Parathyroid adenoma (tissue), 2 donors: ENCODE measurements around the gene C8G.

Experiments used
- H2AFZ ChIP-seq: fragments of 300-600 bp; sonication (generic); one replicate; pipeline ENCODE4 v1.7.0; 2017; ENCODE audit warnings: antibody characterized with exemption, mild to moderate bottlenecking
- H3K27ac ChIP-seq: fragments of 300-600 bp; sonication (generic); one replicate; pipeline ENCODE4 v1.7.0; 2017
- H3K27me3 ChIP-seq: fragments of 300-600 bp; sonication (generic); one replicate; pipeline ENCODE4 v1.7.0; 2017; ENCODE audit warnings: low read length; ENCODE audit not compliant: control insufficient read depth, insufficient read depth
- H3K36me3 ChIP-seq: fragments of 300-600 bp; sonication (generic); one replicate; pipeline ENCODE4 v1.7.0; 2017; ENCODE audit warnings: low read length; ENCODE audit not compliant: control insufficient read depth, insufficient read depth
- H3K4me1 ChIP-seq: fragments of 300-600 bp; sonication (generic); one replicate; pipeline ENCODE4 v1.7.0; 2017; ENCODE audit warnings: control low read depth
- H3K4me2 ChIP-seq: fragments of 300-600 bp; sonication (generic); one replicate; pipeline ENCODE4 v1.7.0; 2017; ENCODE audit warnings: low read length
- H3K4me3 ChIP-seq: fragments of 300-600 bp; sonication (generic); one replicate; pipeline ENCODE4 v1.7.0; 2017; ENCODE audit warnings: low read depth, low read length
- H3K79me2 ChIP-seq: fragments of 300-600 bp; sonication (generic); one replicate; pipeline ENCODE4 v1.7.0; 2017; ENCODE audit warnings: control low read depth
- H3K9ac ChIP-seq: fragments of 300-600 bp; sonication (generic); one replicate; pipeline ENCODE4 v1.7.0; 2017; ENCODE audit warnings: mild to moderate bottlenecking
- H3K9me3 ChIP-seq: fragments of 300-600 bp; sonication (generic); one replicate; pipeline ENCODE4 v1.7.0; 2017; ENCODE audit warnings: low read length; ENCODE audit not compliant: control insufficient read depth
- TF ChIP-seq, protein P1 (sequence below): fragments of 300-600 bp; sonication (generic); IDR thresholded peaks from one replicate; pipeline ENCODE4 v1.7.0; 2017; ENCODE audit warnings: antibody characterized with exemption, mild to moderate bottlenecking
- donor health status: primary hyperparathyroidism.

The C8G gene

DNA sequence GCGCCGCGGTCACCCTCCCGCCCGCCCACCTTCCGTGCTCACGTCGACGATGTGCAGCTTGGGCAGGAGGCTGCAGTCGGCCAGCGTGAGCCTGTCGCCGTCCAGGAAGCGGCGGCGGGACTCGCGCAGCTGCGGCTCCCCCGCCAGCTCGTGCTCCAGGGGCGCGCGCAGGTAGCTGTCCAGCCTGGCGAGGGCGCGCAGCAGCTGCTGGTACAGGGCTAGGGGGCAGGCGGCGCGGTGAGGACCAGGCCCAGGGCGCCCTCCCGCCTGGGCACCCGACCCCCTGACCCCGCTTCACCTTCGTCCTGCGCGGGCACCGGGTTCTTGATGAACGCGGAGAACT is 49.8 kb downstream of the C8G start:
- H3K27ac ChIP-seq, result no peak overlapping the region
- no peaks in the 10 kb centered on the region for H3K27me3 ChIP-seq
- no peaks in the 10 kb centered on the region for H3K9me3 ChIP-seq
- no peak overlapping the region for H3K9ac ChIP-seq
- H3K4me2 ChIP-seq, result no peak overlapping the region
- H2AFZ ChIP-seq, result no peak overlapping the region
- TF ChIP-seq, protein P1, sequence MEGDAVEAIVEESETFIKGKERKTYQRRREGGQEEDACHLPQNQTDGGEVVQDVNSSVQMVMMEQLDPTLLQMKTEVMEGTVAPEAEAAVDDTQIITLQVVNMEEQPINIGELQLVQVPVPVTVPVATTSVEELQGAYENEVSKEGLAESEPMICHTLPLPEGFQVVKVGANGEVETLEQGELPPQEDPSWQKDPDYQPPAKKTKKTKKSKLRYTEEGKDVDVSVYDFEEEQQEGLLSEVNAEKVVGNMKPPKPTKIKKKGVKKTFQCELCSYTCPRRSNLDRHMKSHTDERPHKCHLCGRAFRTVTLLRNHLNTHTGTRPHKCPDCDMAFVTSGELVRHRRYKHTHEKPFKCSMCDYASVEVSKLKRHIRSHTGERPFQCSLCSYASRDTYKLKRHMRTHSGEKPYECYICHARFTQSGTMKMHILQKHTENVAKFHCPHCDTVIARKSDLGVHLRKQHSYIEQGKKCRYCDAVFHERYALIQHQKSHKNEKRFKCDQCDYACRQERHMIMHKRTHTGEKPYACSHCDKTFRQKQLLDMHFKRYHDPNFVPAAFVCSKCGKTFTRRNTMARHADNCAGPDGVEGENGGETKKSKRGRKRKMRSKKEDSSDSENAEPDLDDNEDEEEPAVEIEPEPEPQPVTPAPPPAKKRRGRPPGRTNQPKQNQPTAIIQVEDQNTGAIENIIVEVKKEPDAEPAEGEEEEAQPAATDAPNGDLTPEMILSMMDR, result no peak
- H3K79me2 ChIP-seq, result no peaks in the 10 kb centered on the region
- H3K36me3 ChIP-seq, result no peaks in the 10 kb centered on the region
- no peaks in the 10 kb centered on the region for H3K4me1 ChIP-seq
- no peak overlapping the region for H3K4me3 ChIP-seq

DNA sequence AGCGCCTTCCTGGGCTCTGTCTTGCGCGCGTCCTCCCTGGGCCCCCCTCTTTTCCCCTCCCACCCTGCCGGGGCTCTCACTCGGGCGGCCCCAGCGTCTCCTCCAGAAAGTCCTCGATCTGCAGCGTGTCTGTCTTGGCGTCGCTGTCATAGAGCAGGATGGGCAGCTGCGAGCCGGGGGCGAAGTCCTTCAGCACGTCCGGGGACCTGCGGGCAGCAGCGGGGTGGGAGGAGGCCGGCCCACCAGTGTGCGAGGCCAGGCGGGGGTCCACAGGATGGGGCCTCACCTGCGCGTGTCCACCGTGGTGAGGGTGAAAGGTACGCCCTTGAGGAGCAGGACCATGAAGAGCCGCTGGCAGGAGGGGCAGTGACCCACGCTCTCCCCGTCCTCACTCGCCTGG is 50.3 kb downstream of the C8G start:
- no peak overlapping the region for H2AFZ ChIP-seq
- no peaks in the 10 kb centered on the region for H3K9me3 ChIP-seq
- H3K4me1 ChIP-seq, result no peaks in the 10 kb centered on the region
- no peak overlapping the region for H3K4me3 ChIP-seq
- TF ChIP-seq, protein P1, result no peak
- no peak overlapping the region for H3K4me2 ChIP-seq
- H3K9ac ChIP-seq, result no peak overlapping the region
- no peak overlapping the region for H3K27ac ChIP-seq
- H3K27me3 ChIP-seq, result no peaks in the 10 kb centered on the region
- H3K79me2 ChIP-seq, result no peaks in the 10 kb centered on the region
- H3K36me3 ChIP-seq, result no peaks in the 10 kb centered on the region

DNA sequence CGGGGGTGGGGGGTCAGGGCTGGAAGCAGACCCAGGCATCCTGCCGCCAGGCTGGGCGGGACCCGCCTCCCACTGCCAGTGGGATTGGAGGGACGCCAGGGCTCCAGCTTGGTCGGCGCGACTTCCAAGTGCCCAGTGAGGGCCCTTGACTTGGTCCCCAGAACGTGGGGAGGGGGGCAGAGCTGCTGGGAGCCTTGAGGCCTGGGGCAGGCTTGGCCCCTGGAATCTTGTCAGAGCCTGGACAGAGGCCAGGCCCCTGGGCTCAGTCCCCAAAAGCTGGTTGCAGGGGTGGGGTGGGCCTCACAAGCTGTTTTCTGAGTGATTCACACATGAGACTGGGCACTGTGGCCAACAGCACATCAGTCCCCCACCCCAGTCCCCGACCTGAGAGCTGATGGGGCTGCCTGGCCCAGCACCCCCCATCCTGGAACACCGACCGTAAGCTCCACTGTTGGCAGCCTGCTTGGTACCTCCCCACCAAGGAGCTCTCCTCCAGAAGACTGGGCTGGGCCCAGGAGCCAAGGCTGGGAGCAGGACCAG is 50.8 kb downstream of the C8G start:
- no peak overlapping the region for H3K9ac ChIP-seq
- no peak overlapping the region for H3K4me3 ChIP-seq
- no peak overlapping the region for H3K4me2 ChIP-seq
- no peak overlapping the region for H3K27ac ChIP-seq
- TF ChIP-seq, protein P1, result no peak
- no peaks in the 10 kb centered on the region for H3K9me3 ChIP-seq
- no peaks in the 10 kb centered on the region for H3K36me3 ChIP-seq
- no peaks in the 10 kb centered on the region for H3K4me1 ChIP-seq
- H3K79me2 ChIP-seq, result no peaks in the 10 kb centered on the region
- H3K27me3 ChIP-seq, result no peaks in the 10 kb centered on the region
- H2AFZ ChIP-seq, result no peak overlapping the region
